ENCODE results near the gene TTLL10.

DNA sequence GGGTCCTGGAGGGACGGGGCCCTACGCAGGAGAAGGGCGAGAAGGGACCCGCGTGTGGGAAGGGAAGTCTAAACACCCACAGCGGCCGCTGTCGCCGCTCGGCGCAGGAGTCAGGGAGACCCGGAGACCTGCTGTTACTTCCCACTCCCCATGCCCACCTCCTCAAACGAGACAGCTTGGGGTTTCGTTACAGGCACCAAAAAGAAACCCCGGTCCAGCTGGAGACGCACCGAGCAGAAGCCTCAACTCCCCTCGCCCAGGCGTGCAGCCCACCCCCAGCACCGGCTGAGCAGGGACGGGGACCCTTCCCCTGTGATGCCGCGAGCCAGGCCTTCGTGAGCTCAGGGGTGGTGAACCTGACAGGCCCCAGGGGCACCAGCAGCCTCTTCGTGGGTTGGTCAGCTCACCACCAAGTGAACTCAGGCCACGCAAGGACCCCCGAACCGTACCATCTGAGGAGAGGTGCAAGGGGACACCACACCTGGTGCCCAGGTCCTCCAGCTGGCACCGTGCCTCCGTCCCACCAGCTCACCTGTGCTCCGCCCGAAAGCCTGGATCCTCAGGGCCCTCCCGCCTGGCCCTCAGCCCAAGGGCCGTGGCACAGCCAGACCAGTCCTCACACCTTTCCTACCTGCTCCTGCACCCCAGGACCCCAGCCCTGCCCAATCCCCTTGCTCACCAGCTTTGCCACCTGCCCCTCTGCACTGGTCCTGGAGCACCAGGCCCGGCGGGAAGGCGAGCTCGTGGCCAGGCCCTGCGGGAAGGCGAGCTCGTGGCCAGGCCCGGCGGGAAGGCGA is 53.1 kb downstream of the TTLL10 start:
- TF ChIP-seq EP300 (IDR thresholded peaks at IDR 0.05) = no peak
- no peak for TF ChIP-seq POLR2A (IDR thresholded peaks at IDR 0.05; ENCODE audit: low read depth)
- TF ChIP-seq, protein P1, sequence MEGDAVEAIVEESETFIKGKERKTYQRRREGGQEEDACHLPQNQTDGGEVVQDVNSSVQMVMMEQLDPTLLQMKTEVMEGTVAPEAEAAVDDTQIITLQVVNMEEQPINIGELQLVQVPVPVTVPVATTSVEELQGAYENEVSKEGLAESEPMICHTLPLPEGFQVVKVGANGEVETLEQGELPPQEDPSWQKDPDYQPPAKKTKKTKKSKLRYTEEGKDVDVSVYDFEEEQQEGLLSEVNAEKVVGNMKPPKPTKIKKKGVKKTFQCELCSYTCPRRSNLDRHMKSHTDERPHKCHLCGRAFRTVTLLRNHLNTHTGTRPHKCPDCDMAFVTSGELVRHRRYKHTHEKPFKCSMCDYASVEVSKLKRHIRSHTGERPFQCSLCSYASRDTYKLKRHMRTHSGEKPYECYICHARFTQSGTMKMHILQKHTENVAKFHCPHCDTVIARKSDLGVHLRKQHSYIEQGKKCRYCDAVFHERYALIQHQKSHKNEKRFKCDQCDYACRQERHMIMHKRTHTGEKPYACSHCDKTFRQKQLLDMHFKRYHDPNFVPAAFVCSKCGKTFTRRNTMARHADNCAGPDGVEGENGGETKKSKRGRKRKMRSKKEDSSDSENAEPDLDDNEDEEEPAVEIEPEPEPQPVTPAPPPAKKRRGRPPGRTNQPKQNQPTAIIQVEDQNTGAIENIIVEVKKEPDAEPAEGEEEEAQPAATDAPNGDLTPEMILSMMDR (IDR thresholded peaks at IDR 0.05) = no peak
- TF ChIP-seq POLR2AphosphoS5 (IDR thresholded peaks at IDR 0.05) = no peak
